Measurements from ENCODE around the gene ZDHHC14.

- TF ChIP-seq YY1 (IDR thresholded peaks at IDR 0.05; ENCODE audit: insufficient read depth, insufficient read length), result no peak
- no peak for TF ChIP-seq SUZ12 (IDR thresholded peaks at IDR 0.05; ENCODE audit: extremely low read depth, insufficient read depth, insufficient read length)
Observed at GRCh38 chr6:157575436-157576145, 194.6 kb downstream of the ZDHHC14 start.
